Hippocampal formation (tissue), 2 donors: ENCODE data around the gene ODR4.
"Not testable (repeated sequence)": the region's sequence is repeated elsewhere in the genome, so short reads cannot be mapped to it uniquely, and the experiment has no call there.

ENCODE experiments used
- DNase-seq, 2 donors: peaks; one replicate each; lab custom pipeline; 2025; lab: John Stamatoyannopoulos, UW

The ODR4 gene

DNA sequence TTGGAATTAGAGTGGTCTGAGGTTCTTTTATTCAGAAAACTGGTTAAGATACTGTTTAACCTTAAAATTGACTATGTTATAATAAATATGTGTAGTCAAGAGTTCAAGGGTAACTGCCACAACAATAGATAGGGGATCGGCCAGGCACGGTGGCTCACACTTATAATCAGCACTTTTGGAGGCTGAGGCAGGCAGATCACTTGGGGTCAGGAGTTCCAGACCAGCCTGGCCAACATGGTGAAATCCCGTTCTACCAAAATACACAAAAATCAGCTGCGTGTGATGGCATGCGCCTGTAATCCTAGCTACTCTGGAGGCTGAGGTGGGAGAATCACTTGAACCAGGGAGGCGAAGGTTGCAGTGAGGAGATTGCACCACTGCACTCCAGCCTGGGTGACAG is 45.8 kb downstream of the ODR4 start:
- no peak for DNase-seq

DNA sequence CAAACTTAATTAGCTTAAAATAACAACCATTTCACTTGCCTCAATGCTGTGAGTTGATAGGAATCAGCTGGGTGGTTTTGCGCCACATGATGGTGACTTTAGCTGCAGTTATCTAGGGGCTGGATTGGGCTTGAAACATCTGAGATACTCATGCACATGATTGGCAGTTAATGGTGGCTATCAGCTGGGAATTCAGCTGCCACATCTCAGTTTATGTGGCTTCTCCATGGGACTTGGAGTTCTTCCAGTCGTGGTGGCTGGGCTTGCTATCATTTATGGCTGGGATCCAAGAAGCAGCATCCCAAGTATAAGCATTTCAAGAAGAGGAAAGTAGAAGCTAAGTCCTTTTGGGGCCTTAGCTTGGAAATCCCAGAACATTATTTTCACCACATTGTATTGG is 48.9 kb downstream of the ODR4 start:
- no peak for DNase-seq

DNA sequence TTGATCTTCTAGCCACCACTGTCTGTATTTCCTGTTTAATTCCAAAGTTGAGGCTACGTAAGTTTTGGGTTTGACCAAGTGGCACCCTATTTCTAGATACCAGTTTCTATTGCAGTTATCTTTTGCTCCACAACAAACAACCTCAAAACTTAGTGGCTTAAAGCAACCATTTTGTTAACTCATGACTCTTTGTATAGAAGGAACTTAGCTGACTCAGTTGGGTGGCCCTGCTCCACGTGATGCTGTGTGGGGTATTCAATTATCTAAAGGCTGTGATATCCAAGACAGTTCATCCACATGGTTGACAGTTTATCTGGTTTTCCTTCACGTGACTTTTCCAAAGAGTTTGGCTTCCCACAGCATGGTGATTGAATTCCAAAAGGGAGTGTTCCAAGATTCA is 50.5 kb downstream of the ODR4 start:
- DNase-seq: no peak

DNA sequence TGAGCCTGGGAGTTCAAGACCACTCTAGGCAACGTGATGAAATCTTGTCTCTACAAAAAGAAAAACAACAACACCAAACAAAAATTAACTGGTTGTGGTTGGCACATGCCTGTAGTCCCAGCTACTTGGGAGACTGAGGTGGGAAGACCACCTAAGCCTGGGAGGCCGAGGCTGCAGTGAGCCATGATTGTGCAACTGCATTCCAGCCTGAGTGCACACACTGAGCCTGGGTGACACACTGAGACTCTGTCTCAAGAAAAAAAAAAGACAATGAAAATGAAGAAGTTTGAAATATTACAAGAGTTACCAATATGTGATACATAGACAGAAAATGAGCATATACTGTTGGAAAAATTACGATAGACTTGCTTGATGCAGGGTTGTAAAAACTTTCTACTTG is 53.4 kb downstream of the ODR4 start:
- no peak for DNase-seq

DNA sequence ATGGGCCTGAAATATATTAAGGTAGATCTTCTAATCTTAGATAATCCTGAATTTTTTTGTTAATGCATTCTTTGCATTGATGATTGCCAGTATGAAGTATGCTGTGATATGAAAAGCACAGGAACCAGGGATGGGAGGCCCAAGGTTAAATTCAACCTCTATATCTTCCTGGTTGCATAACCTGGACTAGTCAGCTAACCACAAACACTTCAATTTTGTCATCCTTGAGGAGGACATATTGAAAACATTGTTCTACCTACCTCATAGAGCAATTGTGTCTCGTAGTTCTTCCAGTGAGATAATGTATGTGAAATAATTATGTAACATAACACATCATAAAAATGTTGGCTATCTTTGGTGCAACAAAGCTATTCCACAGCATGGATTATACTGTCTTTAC is 59.7 kb downstream of the ODR4 start:
- DNase-seq: no peak

DNA sequence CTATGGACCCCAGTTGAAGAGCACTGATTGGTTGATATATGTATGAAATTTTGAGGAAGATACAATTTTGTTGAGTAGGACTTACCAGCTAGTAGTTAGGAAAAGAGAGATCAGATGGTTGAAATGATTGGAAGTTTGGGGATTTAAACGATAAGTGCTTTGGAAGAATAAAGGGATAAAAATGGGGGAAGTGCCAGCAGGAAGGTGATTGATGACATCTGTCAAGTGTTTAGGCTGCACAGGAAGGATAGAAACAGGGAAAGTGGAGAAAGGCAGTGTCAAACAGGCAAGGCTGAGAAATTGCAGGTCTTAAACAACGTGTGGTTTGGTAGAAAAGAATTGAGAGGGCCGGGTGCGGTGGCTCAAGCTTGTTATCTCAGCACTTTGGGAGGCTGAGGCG is 62.9 kb downstream of the ODR4 start:
- no peak for DNase-seq

DNA sequence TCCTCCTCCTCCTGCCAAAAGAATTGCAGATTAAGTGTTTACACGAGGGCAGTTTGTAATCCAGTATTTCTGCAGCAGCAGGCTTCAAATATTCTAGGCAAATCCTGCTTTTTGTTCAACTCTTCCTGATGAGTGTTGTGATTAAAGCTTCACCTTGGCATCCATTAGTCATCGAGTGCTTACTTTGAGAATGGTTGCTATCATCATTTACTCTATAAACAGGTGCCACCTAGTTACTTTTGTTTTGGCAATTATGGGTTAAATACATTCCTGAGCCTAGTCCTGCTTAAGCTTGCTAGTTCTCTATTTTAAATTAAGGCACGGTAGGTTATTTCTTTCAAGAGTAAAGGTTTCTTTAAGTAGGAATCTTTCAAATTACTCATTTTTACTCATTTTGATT is 64.9 kb downstream of the ODR4 start:
- DNase-seq: no peak

DNA sequence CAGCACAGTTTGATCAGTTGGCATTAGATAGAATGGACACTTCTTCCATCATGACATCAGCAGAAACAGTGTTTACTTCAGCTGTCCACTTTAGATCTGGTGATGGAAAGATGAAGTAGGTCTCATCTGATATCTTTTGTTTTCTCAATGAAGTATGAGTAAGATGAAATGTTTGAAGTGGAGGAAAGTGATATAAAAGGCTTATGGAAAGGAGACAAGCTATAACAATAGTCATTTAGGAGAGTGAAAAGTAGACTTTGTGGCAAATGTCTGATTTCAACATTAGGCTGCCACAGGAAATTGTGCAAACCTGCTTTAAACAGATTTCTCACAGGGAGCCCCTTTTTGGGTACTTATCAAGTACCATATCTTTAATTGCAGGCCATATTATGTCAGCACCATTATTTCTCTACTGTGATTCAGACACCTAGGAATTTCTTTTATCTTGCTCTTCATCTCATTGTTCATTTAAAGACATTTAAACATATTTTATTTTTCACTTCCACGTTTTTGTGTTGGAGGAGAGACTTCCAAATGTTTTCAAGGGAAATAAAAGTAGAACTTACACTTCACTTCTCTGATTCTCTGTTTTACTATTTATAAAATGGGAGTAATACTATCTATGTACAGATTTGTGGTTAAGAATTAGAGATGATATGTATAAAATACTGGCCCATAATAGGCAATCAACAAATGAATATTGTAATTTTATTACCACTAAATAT is 67.2 kb downstream of the ODR4 start:
- DNase-seq: no peak

DNA sequence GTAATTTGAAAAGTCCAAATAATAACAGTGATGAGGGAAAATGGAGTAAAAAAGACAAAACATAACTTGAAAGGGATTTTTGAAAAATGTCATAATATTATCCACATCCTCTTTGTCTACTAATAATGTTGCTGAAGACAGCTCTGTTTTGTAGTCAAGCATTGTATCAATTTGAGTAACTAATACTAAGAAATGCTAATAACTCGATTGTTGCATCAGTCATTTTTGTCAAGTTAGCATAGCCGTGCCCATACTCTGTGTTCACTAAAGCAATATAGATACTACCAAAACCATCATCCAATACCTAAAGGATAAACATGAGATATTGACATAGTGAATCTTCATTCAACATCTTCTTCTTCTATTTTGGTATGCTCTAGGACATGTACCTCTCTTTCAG is 68.0 kb downstream of the ODR4 start:
- no peak for DNase-seq

DNA sequence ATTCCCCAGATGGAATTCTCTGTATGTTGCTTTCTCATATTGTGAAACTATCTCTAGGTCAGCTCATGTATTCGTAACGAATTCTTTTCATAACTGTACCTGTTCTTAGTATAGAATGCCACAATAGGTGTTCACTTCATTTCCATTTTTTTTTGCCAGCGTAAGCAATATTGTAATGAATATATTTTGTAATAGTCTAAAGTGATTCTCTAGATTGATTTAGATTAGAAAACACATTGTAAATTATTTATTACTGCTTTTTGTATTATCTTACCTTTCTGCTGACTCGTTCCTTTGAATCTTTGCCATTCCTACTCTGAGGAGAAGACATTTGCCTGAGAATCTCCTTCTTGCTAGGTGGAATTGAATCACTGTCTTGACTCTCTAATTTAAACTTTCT is 70.5 kb downstream of the ODR4 start:
- DNase-seq: no peak

DNA sequence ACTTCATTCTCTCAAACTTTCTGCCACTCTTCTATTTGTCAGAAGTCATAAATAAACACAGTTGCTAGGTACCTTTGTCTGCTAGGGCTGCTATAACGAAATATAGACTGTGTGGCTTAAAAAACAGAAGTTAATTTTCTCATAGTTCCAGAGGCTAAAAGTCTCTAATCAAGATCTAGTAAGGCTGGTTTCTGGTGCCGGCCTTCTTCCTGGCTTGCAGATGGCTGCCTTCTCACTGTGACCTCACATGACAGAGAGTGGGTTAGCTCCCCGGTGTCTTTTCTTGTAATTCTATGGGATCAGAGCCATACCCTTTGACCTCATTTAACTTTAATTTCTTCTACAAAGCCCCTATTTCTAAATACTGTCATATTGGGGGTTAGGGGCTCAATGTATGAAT is 79.3 kb downstream of the ODR4 start:
- DNase-seq: no peak

DNA sequence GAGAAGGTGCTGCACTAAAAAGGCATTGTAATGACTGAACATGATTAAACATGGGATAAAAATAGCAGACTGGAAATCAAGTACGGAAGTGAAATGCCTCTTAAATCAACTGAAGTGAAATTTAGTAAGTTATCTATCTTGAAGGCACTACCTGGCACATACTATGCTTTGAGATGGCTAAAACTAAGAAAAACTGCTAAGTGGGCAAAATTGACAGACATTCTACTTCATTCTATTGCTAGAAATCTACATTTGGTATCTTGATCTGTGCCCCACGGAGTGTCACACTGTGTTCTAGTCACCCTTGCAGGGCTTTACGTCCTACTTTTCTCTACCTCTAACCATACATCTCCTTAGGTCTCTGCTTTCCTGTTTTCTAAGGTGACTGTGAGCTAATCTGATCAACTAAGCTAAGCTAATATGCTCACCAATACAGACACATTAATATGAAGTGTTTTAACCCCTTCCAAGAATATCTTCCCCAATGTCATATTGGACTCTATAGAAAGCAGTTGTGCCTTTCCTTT is 81.2 kb downstream of the ODR4 start:
- no peak for DNase-seq

DNA sequence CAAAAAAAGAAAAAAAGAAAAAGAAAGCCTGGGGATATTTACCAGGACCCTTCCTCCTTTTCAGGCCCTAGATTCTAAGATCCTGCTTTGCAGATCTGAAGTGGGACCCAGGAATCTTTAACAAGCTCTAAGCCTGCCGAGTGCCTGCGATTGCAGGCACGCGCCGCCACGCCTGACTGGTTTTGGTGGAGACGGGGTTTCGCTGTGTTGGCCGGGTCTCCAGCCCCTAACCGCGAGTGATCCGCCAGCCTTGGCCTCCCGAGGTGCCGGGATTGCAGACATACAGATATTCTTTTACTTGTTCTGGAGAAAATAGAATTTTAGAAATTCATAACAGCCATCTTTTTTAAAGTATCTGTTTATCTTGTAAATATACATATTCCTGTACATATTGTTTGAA is 83.5 kb downstream of the ODR4 start:
- DNase-seq: not testable (repeated sequence)

DNA sequence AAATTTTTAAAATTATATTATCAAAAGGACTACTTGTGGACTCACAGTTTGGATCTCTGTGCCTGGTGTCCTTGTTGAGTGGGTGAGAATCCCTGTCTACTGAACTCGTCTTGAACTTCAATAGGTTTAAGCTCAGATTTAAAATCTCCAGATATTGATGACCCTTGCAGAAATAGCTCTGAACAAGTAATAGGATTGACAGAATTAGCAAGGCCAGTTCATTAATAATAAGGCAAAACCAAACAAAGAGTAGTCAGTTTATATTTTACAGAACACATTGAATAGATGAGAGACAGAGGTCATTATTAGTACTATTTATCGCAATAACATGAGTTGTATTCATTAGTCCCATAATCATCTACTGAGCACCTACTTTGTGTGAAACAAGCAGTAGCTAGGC is 85.4 kb downstream of the ODR4 start, which contains the start of gene PDC:
PDC (minus strand) TSS at position 101 of the 400 bp plus-strand sequence. CDS start 11,655 bp downstream, outside the sequence.
- no peak for DNase-seq

DNA sequence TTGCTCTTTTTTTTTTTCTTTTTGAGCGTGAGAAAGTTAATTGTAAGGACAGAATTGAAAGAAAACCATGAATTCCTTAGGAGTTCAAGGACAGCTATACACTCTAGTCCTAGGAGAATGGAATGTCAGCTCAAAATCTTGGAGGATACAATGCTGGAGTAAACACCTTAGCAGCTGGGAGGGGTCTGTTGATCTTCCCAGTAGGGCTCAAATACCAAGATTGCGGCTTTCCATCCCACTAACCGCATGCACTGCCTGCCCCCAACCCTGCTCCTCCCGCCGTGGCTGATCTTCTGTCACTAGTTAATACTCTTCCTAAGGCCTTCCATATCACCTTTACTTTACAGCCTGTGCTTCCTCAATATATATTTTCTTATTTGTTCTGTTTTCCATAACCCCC is 87.9 kb downstream of the ODR4 start:
- DNase-seq: no peak

DNA sequence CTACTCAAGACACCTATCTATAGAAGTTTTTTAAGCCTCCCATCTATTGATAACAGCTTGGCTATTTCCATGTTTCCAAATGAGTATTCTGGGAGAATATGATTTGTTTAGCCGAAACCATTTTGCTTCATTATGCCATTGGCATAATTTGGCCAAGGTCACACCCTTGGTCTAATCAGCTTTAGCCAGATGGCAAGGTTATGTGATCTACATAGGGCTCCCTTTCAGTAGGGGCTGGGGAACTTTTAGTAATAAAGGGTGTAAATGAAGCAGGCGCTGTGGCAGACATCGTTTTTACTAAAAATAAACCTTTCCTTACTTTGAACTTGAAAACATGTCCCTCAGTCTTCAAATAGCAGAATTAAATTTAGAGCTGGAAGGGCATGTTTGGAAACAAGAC is 88.3 kb downstream of the ODR4 start:
- no peak for DNase-seq

DNA sequence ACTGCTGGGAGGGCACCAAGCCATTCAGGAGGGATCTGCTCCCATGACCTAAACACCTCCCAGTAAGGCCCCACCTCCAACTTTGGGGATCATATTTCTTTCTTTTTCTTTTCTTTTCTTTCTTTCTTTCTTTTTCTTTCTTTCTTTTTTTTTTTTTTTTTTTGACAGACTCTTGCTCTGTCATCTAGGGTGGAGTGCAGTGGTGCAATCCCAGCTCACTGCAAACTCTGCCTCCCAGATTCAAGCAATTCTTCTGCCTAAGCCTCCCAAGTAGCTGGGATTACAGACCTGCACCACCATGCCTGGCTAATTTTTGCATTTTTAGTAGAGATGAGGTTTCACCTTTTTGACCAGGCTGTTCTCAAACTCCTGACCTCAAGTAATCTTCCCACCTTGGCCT is 89.9 kb downstream of the ODR4 start:
- not testable (repeated sequence) for DNase-seq

DNA sequence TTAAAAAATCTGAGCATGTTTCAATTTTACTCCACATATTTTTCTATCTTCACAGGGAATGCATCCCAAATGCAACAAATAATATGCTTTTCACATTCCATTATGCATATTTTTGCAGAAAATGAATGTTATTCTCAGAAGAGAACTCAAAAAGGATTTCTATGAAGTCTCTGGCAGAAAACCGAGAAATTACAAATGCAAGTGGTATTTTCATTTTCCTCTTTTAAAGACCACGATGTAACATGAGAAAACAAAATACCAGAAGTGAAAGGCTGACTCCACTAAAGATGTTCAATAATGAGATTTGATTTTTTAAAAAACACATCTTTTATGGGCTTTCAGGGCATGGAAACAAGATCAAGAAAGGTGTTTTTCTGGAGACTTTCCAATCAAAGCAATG is 90.3 kb downstream of the ODR4 start:
- no peak for DNase-seq
